Osteocyte (in vitro differentiated cells): ENCODE results near the gene CSAD. TPM values are rescaled to one million over a fixed set of nuclear protein-coding genes. Genes with fewer than 3 reads are reported as not detected.

Experiments used
- DNase-seq: peaks from one replicate; pipeline ENCODE4 v3.0.0; 2021; ENCODE audit warnings: mixed read lengths; ENCODE audit not compliant: unreplicated experiment; ENCODE audit errors: extremely low spot score
- H3K27ac Mint-ChIP-seq: one replicate; pipeline ENCODE4 v1.8.0; 2021; ENCODE audit warnings: mild to moderate bottlenecking, mixed read lengths; ENCODE audit not compliant: unreplicated experiment
- H3K27me3 Mint-ChIP-seq: one replicate; pipeline ENCODE4 v1.8.0; 2021; ENCODE audit warnings: mixed read lengths; ENCODE audit not compliant: unreplicated experiment
- H3K36me3 Mint-ChIP-seq: one replicate; pipeline ENCODE4 v1.8.0; 2021; ENCODE audit warnings: mixed read lengths; ENCODE audit not compliant: unreplicated experiment
- H3K4me1 Mint-ChIP-seq: one replicate; pipeline ENCODE4 v1.8.0; 2021; ENCODE audit warnings: mixed read lengths; ENCODE audit not compliant: unreplicated experiment
- H3K4me3 Mint-ChIP-seq: one replicate; pipeline ENCODE4 v1.8.0; 2021; ENCODE audit warnings: mild to moderate bottlenecking, moderate library complexity, mixed read lengths; ENCODE audit not compliant: unreplicated experiment
- H3K9me3 Mint-ChIP-seq: one replicate; pipeline ENCODE4 v1.8.0; 2021; ENCODE audit warnings: mixed read lengths; ENCODE audit not compliant: unreplicated experiment
- total RNA-seq: library from RNA; stranded (reverse); gene quantifications from 2 replicates; pipeline ENCODE4 v1.2.1, GENCODE V29; 2021
- TF ChIP-seq, protein P1 (sequence below): fragments of 200-600 bp; sonication (generic); IDR thresholded peaks from 2 replicates; pipeline ENCODE4 v1.5.0; 2021; ENCODE audit warnings: antibody characterized with exemption, mild to moderate bottlenecking, moderate library complexity

The CSAD gene
- total RNA-seq, 1 donor from 2014 or later, result 47.0 TPM

DNA sequence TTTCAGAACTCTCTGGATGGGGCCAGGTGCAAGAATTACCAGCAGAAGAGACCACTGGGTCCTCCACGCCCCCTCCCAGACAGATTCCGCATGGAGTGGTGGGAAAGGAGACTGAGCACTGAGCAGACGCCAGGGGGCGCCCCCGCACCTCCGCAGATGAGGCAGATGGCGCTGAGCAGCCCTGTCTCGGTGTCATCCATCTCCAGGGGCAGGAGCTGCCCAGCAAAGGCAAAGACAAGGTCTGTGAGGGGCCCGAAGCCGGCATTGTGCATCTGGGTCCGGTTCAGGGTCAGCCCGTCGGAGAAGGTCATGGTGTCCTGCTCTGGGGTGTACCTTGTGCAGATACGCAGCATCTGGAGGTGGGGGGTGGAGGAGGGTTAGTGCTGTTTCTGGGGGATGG lies 32.6 kb upstream of the CSAD start:
- Mint-ChIP-seq H3K27me3 (no peaks in the 10 kb centered on the region), H3K4me3 (no peak overlapping the region), H3K4me1 (peaks cover 18% of the 10 kb centered on the region), H3K9me3 (no peaks in the 10 kb centered on the region), H3K36me3 (peaks cover 29% of the 10 kb centered on the region), H3K27ac (peak overlapping the region; percentile 3)
- DNase-seq, result peak; percentile 95
- TF ChIP-seq, protein P1, sequence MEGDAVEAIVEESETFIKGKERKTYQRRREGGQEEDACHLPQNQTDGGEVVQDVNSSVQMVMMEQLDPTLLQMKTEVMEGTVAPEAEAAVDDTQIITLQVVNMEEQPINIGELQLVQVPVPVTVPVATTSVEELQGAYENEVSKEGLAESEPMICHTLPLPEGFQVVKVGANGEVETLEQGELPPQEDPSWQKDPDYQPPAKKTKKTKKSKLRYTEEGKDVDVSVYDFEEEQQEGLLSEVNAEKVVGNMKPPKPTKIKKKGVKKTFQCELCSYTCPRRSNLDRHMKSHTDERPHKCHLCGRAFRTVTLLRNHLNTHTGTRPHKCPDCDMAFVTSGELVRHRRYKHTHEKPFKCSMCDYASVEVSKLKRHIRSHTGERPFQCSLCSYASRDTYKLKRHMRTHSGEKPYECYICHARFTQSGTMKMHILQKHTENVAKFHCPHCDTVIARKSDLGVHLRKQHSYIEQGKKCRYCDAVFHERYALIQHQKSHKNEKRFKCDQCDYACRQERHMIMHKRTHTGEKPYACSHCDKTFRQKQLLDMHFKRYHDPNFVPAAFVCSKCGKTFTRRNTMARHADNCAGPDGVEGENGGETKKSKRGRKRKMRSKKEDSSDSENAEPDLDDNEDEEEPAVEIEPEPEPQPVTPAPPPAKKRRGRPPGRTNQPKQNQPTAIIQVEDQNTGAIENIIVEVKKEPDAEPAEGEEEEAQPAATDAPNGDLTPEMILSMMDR, result peak; percentile 98

DNA sequence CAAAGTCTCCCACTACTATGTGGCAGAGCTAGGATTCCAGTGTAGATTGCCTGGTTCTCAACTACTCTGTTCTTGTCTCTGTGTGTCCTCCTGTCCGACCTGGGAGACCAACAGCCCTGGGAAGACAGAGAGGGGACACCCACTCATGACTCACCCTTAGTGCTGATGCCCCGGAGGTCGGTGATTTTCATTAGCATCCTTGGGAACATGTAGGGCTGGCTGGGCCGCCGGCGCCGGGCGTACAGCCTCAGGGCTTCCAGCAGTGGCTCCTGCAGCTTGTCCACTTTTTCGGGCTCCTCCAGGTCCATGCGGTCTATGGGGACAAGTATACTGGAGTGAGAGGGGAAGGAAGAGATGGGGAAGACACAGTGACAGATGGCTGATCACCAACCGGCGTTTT lies 32.2 kb upstream of the CSAD start:
- no peaks in the 10 kb centered on the region for H3K9me3 Mint-ChIP-seq
- TF ChIP-seq, protein P1, result no peak
- peaks cover 15% of the 10 kb centered on the region for H3K4me1 Mint-ChIP-seq
- H3K36me3 Mint-ChIP-seq, result peaks cover 29% of the 10 kb centered on the region
- no peak for DNase-seq
- H3K27me3 Mint-ChIP-seq, result no peaks in the 10 kb centered on the region
- no peak overlapping the region for H3K4me3 Mint-ChIP-seq
- no peak overlapping the region for H3K27ac Mint-ChIP-seq

DNA sequence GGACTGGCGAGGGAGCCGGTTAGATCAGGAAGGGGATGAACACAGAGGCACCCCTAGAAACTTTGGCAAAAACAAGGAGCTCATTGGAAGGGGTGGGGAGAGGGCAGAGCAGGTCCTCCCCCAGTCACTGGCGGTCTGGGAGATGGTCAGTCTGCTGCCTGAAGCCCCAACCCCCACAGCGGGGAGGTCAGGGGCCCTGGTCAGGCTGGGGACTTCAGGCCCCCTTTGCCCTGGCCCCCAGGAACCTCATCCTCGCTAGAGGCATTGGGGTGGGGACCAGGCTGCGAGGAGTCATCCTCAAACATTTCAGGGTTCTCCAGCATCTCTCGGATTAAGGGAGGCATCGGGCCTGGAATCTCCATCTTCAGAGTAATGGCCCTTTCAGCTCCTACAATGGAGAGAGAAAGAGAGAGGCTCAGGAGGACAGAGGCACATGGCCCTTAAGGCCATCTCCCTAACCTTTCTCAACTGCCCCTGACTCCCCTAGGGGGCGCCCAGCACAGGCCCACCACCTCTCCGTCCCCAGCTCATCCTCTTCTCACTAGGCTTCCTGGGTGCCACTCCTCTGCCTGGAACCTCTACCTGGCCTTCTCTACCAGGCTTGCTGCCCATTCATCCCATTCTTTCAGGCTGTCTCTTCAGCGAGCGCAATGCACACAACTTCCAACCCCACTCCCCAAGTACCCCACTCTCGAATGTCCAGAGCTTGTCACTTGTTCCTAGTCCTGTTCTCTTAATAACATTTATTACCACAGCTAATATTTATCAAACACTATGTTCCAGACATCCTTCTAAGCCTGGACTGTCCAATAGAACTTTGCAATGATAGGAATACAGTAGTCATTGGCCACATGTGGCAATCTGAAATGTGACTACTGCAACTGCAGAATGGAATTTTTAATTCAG lies 31.0 kb upstream of the CSAD start:
- no peaks in the 10 kb centered on the region for H3K9me3 Mint-ChIP-seq
- no peak overlapping the region for H3K4me3 Mint-ChIP-seq
- no peak overlapping the region for H3K27ac Mint-ChIP-seq
- DNase-seq, result no peak
- H3K27me3 Mint-ChIP-seq, result no peaks in the 10 kb centered on the region
- peaks cover 3% of the 10 kb centered on the region for H3K4me1 Mint-ChIP-seq
- TF ChIP-seq, protein P1, result peak; percentile 39
- peaks cover 29% of the 10 kb centered on the region for H3K36me3 Mint-ChIP-seq

DNA sequence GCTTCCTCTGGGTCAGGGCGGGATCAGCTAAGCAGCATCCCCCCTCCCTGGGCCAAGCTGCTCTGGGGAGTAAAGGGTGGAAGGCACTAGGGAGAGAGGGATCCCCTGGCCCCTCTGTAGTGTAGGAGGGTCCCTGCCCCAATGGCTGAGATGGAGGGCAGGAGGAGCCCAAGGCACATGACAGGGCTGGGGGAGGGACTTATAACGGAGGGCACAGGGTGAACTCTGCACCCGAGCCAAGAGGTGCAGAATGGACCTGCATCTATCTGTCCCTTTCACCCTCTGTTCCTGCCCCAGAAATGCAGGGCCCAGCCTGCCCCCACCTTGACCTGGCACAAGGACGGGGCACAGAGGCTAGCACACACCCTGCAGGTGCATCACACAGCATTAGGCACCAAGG lies 30.1 kb upstream of the CSAD start:
- Mint-ChIP-seq H3K27me3 (no peaks in the 10 kb centered on the region), H3K9me3 (no peaks in the 10 kb centered on the region), H3K27ac (no peak overlapping the region), H3K36me3 (peaks cover 29% of the 10 kb centered on the region), H3K4me3 (no peak overlapping the region), H3K4me1 (peaks cover 12% of the 10 kb centered on the region)
- TF ChIP-seq, protein P1, result no peak
- DNase-seq, result no peak

DNA sequence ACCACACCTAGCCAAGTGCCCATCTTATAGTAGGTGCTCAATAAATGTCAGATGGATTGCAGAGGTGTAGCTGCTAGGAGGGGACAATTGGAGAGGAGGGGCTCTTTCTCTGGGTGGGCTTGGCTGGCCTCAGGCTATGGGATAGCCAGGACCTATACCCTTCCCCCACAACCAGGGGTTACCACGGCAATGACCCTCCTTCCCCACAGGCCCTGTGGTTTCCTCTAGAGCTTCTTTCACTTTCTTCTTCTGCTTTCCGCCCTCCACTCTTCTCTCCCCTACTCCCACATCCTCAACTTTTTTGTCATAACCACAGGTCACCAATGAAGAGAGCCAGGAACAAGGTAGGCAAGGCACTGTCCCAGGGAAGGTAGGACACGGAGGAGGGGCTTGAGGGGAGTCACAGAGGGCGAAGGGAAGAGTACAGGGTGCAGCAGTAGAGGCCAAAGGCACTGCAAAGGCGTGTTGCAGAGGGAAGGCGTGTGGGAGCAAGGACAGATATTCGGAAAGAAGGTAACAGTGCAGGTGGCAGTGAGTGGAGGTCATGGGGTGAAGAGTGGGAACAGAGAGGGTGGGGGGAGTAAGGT lies 28.2 kb upstream of the CSAD start:
- no peaks in the 10 kb centered on the region for H3K27me3 Mint-ChIP-seq
- no peak overlapping the region for H3K27ac Mint-ChIP-seq
- H3K36me3 Mint-ChIP-seq, result peaks cover 25% of the 10 kb centered on the region
- no peak overlapping the region for H3K4me3 Mint-ChIP-seq
- H3K9me3 Mint-ChIP-seq, result no peaks in the 10 kb centered on the region
- peaks cover 20% of the 10 kb centered on the region for H3K4me1 Mint-ChIP-seq
- DNase-seq, result no peak
- TF ChIP-seq, protein P1, result no peak
